Right ventricle myocardium superior (tissue), 1 donor: ENCODE measurements around the gene TMED10. TPM values are rescaled to one million over a fixed set of nuclear protein-coding genes. Genes with fewer than 3 reads are reported as not detected.

ENCODE experiments used
- ATAC-seq: fragments of 200-7000 bp; cut with Tn5 transposase; one replicate; pipeline ENCODE4 v1.9.1; 2020; ENCODE audit warnings: mild to moderate bottlenecking; ENCODE audit not compliant: poor library complexity
- DNase-seq: peaks from one replicate; pipeline ENCODE4 v3.0.0-alpha.2; 2020
- intact Hi-C: fragments of 100-400 bp; cut with DNase I; formaldehyde crosslinking; loops from one replicate; pipeline ENCODE4 v1.11.2; 2022
- long read RNA-seq: library from polyadenylated mRNA; unstranded; transcript quantifications from one replicate; pipeline ENCODE4 v2.0.0, GENCODE V29; 2021
- total RNA-seq: library from RNA; stranded (reverse); fragmentation: NEBNext Ultra II Directional; extraction: Animal tissue kit (Norgen Biotek cat#: 25700); gene quantifications from one replicate; pipeline ENCODE4 v1.2.1, GENCODE V29; 2021
- donor health status: DM: no; HTN: yes; CAD: no; lungs with severe emphysema.

Gene TMED10
- total RNA-seq: 235 TPM
- long read RNA-seq, full-length matches to known transcripts: 355 of 388 reads
- long read RNA-seq, partial matches to known transcripts: 0 of 388 reads
- long read RNA-seq, other reads (novel, unspliced or antisense): 33 of 388 reads

- DNase-seq: peak; percentile 92
- intact Hi-C loops: no loop called here
- ATAC-seq: peak; percentile 97
These were observed at the start of gene TMED10 for GRCh38 chr14:75176142-75176820. Gene TMED10 (minus strand): TSS chr14:75176612. CDS start chr14:75176579, 33 bp downstream.

GRCh38 chr14:75224561-75224960, 48.1 kb upstream of the TMED10 start:
- DNase-seq (no peak), ATAC-seq (no peak)
- intact Hi-C loops: no loop called here

GRCh38 chr14:75223664-75224154, 47.3 kb upstream of the TMED10 start:
- intact Hi-C loops: no loop called here
- ATAC-seq (peak; percentile 43), DNase-seq (no peak)

- intact Hi-C loops: no loop called here
- ATAC-seq (peak; percentile 70), DNase-seq (peak; percentile 50)
These were observed 45.8 kb upstream of the TMED10 start for GRCh38 chr14:75222208-75222701.

- DNase-seq (no peak), ATAC-seq (no peak)
- intact Hi-C loops: no loop called here
These were observed 45.4 kb upstream of the TMED10 start for GRCh38 chr14:75221797-75222196.

- no peak for ATAC-seq
- no peak for DNase-seq
- intact Hi-C loops: no loop called here
These were observed 43.7 kb upstream of the TMED10 start for GRCh38 chr14:75220156-75220555.

- no peak for DNase-seq
- intact Hi-C loops: no loop called here
- no peak for ATAC-seq
These were observed 41.2 kb upstream of the TMED10 start for GRCh38 chr14:75217508-75218206.

- intact Hi-C loops: no loop called here
- ATAC-seq: no peak
These were observed 40.1 kb upstream of the TMED10 start for GRCh38 chr14:75216427-75217006.

GRCh38 chr14:75215520-75215919, 39.1 kb upstream of the TMED10 start:
- intact Hi-C loops: no loop called here
- no peak for DNase-seq
- ATAC-seq: no peak

More at GRCh38 chr14:75216427-75217006, 40.1 kb upstream of the TMED10 start:
- DNase-seq: no peak

- ATAC-seq (no peak), DNase-seq (no peak)
- intact Hi-C loops: no loop called here
These were observed 38.1 kb upstream of the TMED10 start for GRCh38 chr14:75214558-75214957.

GRCh38 chr14:75213172-75213571, 36.8 kb upstream of the TMED10 start:
- intact Hi-C loops: no loop called here
- ATAC-seq (no peak), DNase-seq (no peak)

GRCh38 chr14:75208843-75209242, 32.4 kb upstream of the TMED10 start:
- intact Hi-C loops: no loop called here
- ATAC-seq: no peak
- DNase-seq: no peak

- no peak for DNase-seq
- ATAC-seq: no peak
- intact Hi-C loops: no loop called here
These were observed 29.8 kb upstream of the TMED10 start for GRCh38 chr14:75206190-75206589.

- intact Hi-C loops: no loop called here
- no peak for ATAC-seq
- DNase-seq: no peak
These were observed 29.2 kb upstream of the TMED10 start for GRCh38 chr14:75205591-75205990.

- no peak for DNase-seq
- ATAC-seq: no peak
- intact Hi-C loops: no loop called here
These were observed 27.7 kb upstream of the TMED10 start for GRCh38 chr14:75204116-75204515.

GRCh38 chr14:75202657-75203056, 26.2 kb upstream of the TMED10 start:
- ATAC-seq: no peak

GRCh38 chr14:75201087-75201486, 24.7 kb upstream of the TMED10 start:
- ATAC-seq: no peak
- intact Hi-C loops: no loop called here

More at GRCh38 chr14:75202657-75203056, 26.2 kb upstream of the TMED10 start:
- intact Hi-C loops: no loop called here
- DNase-seq: no peak

GRCh38 chr14:75200451-75200850, 24.0 kb upstream of the TMED10 start:
- no peak for ATAC-seq
- DNase-seq: no peak
- intact Hi-C loops: no loop called here

More at GRCh38 chr14:75201087-75201486, 24.7 kb upstream of the TMED10 start:
- no peak for DNase-seq

- intact Hi-C loops: no loop called here
- peak; percentile 76 for DNase-seq
These were observed 22.0 kb upstream of the TMED10 start for GRCh38 chr14:75198291-75198933.

More at GRCh38 chr14:75198291-75198933, 22.0 kb upstream of the TMED10 start:
- peak; percentile 92 for ATAC-seq
